GM19328 (cell line): ENCODE results near the gene DTX4.

Experiments used
- ATAC-seq: cut with Tn5 transposase; IDR thresholded peaks from one replicate; pipeline ENCODE4 v1.9.1; 2021; ENCODE audit warnings: mild to moderate bottlenecking, moderate library complexity; ENCODE audit not compliant: unreplicated experiment

Gene DTX4

GRCh38 chr11:59189986-59190385 is 18.1 kb downstream of the DTX4 start:
- ATAC-seq, result no peak

- no peak for ATAC-seq
These were observed 19.2 kb downstream of the DTX4 start for GRCh38 chr11:59191095-59191494.

GRCh38 chr11:59191890-59192289 is 20.0 kb downstream of the DTX4 start:
- no peak for ATAC-seq

- no peak for ATAC-seq
These were observed 20.6 kb downstream of the DTX4 start for GRCh38 chr11:59192446-59193020.

GRCh38 chr11:59193587-59194130 is 21.7 kb downstream of the DTX4 start:
- no peak for ATAC-seq

- ATAC-seq, result no peak
These were observed 23.7 kb downstream of the DTX4 start for GRCh38 chr11:59195586-59195985.

GRCh38 chr11:59196777-59197176 is 24.8 kb downstream of the DTX4 start:
- ATAC-seq, result no peak

- ATAC-seq, result no peak
These were observed 26.1 kb downstream of the DTX4 start for GRCh38 chr11:59197991-59198390.

- ATAC-seq, result no peak
These were observed 26.8 kb downstream of the DTX4 start for GRCh38 chr11:59198726-59199125.

GRCh38 chr11:59199546-59200422 is 27.9 kb downstream of the DTX4 start:
- peak; percentile 58 for ATAC-seq

- no peak for ATAC-seq
These were observed 28.5 kb downstream of the DTX4 start for GRCh38 chr11:59200423-59200746.

- no peak for ATAC-seq
These were observed 29.4 kb downstream of the DTX4 start for GRCh38 chr11:59201353-59201752.

GRCh38 chr11:59204746-59205145 is 32.8 kb downstream of the DTX4 start:
- ATAC-seq, result no peak

GRCh38 chr11:59205648-59206047 is 33.7 kb downstream of the DTX4 start:
- no peak for ATAC-seq

GRCh38 chr11:59206635-59207034 is 34.7 kb downstream of the DTX4 start:
- no peak for ATAC-seq

- peak; percentile 54 for ATAC-seq
These were observed 36.1 kb downstream of the DTX4 start for GRCh38 chr11:59207988-59208451.

- no peak for ATAC-seq
These were observed 37.0 kb downstream of the DTX4 start for GRCh38 chr11:59208956-59209355.

GRCh38 chr11:59212222-59212621 is 40.3 kb downstream of the DTX4 start:
- no peak for ATAC-seq

GRCh38 chr11:59212744-59213631 is 41.1 kb downstream of the DTX4 start, which contains the start of gene MPEG1:
Gene MPEG1, minus strand, starts transcription at chr11:59212927. Its CDS starts 62 bp downstream, at chr11:59212865.
- ATAC-seq, result no peak

GRCh38 chr11:59214141-59214893 is 42.4 kb downstream of the DTX4 start:
- no peak for ATAC-seq
